Midbrain (tissue), 1 donor: ENCODE data around the gene NCOA1.
A peak's percentile ranks its signal among the peaks of the same experiment; 100 is the strongest.
"Not testable (repeated sequence)": the region's sequence is repeated elsewhere in the genome, so short reads cannot be mapped to it uniquely, and the experiment has no call there.

Experiments used
- DNase-seq: peaks from one replicate; lab custom pipeline; 2025; lab: John Stamatoyannopoulos, UW

Gene NCOA1

DNA sequence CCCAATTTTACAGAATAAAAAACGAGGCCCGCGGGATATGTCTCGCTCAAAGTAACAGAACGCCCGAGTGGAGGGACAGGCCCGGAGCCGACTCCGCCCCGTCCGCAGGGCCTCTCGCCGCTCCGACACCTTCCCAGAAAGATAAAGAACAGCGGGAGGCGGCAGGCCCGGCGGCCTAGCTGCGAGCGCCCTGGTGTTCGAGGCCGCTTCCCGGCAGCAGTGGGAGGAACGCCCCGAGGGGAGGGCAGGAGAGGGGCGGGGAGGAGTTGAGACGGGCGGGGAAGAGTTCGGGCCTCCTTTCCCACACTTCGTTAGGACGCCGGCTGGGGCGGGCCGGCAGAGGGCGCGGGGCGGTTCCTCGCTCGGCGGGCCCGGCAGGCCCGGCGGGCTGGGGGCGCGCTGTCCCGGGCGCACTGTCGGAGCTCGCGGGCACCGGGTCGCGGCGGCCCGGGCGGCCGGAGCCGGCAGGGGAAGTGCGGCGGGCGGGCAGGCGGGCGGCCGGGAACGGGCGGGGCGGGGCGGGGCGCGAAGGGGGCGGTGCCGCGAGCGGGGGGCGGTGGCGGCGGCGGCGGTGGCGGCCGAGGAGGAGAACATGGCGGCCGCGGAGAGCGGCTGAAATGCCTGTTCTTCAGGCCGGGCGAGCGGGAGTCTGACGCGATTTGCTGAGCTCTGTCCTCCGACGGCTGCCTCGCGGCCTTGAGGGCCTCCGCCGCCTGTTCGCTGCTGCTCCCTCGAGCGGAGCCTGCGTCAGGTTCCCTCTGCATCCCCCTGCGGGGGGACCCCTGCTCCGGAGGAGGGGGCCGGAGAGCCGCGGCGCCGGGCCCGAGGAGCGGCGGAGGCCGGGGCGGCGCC, at the start of gene NCOA1:
Gene NCOA1 (plus strand): TSS at position 565 of the 852 bp plus-strand sequence. CDS start 167,424 bp downstream, outside the sequence.
- peak; percentile 77 for DNase-seq

DNA sequence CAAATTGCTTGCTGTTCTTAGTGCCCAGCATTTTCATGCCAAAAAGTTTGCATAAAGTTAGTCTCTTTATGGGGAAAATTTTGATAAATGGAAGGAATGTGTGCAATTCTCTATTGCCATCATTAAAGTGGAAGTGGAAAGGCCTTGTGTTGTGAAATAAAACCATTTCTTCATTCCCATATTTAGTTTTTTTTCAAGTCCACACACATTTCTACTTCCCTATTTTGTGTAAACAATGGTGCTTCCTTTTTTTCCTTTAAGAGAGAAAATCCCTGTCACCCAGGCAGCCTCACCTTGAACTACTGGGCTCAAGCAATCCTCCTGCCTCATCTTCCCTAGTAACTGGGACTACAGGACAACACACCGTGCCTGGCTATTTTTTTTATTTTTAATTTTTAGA, 42.3 kb upstream of the NCOA1 start:
- DNase-seq = no peak

GRCh38 chr2:24449344-24449743, 41.7 kb upstream of the NCOA1 start:
- DNase-seq = no peak

DNA sequence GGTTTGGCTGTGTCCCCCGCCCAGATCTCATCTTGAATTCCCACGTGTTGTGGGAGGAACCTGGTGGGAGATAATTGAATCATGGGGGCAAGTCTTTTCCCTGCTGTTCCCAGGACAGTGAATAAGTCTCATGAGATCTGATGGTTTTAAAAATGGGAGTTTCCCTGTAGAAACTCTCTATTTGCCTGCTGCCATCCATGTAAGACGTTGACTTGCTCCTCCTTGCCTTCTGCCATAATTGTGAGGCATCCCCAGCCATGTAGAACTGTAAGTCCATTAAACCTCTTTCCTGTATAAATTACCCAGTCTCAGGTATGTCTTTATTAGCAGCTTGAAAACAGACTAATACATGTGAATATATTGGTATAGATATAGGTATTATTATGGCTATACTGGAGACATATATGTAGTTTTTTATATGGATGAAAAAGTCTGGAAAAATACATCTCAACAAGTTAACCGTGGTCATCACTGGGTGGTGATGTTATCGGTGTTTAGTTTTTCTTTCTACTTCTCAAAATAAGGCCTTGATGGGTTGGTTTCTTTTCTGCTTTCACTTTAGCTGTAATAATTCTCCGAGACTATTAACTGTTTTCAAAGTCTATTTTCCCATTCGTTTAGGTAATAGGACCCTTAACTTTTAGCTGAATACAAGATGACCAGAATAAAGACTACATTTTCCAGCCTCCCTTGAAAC, 39.1 kb upstream of the NCOA1 start:
- no peak for DNase-seq

- DNase-seq = no peak
Measured at GRCh38 chr2:24452502-24452885, 38.6 kb upstream of the NCOA1 start.

- DNase-seq = no peak
Measured at GRCh38 chr2:24453379-24454073, 37.5 kb upstream of the NCOA1 start.

- peak; percentile 12 for DNase-seq
Measured at GRCh38 chr2:24454294-24454693, 36.8 kb upstream of the NCOA1 start.

DNA sequence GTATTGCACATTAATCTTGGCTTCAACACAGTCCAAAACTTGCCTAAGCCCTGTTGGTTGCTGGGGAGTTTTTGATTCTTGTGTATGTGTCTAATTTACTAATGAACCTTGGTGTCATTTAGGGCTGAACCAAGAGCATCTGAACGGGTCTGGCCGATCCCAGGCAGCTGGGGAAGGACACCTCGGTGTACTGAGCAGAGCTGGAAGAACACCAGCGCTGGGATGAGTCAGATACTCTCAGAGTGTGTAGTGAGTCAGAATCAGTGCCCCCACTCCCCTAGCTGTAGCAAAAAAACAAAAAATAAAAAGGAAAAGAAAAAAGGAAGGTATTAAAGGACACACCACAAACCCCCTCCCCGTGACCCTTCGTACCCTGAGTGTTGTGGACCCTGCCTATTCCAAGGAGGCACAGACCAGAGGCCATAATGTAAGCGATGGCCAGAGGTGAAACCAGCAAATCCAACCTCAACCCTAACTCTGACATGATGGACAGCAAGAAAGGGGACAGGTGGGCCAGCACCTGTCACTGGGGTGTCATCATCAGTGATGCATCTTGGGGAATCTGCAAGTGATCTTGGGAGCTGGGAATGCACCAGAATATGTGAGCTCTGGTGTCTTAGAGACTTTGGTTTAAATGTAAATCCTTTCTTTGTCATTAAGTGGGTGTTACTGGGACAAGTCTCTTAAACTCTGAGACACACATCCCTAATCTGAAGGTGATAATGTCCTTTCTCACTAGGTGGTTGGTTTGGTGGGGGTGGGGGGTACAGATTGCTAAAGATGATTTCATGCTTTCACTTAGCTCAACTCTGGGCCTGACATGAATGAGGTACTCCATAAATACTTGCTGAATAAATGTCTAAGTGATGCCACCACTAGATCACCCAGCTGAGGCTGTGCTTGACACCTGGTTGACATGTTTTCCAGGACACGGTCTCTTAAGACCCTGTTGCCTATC, 34.2 kb upstream of the NCOA1 start:
- no peak for DNase-seq

GRCh38 chr2:24457696-24458386, 33.2 kb upstream of the NCOA1 start:
- DNase-seq = no peak

DNA sequence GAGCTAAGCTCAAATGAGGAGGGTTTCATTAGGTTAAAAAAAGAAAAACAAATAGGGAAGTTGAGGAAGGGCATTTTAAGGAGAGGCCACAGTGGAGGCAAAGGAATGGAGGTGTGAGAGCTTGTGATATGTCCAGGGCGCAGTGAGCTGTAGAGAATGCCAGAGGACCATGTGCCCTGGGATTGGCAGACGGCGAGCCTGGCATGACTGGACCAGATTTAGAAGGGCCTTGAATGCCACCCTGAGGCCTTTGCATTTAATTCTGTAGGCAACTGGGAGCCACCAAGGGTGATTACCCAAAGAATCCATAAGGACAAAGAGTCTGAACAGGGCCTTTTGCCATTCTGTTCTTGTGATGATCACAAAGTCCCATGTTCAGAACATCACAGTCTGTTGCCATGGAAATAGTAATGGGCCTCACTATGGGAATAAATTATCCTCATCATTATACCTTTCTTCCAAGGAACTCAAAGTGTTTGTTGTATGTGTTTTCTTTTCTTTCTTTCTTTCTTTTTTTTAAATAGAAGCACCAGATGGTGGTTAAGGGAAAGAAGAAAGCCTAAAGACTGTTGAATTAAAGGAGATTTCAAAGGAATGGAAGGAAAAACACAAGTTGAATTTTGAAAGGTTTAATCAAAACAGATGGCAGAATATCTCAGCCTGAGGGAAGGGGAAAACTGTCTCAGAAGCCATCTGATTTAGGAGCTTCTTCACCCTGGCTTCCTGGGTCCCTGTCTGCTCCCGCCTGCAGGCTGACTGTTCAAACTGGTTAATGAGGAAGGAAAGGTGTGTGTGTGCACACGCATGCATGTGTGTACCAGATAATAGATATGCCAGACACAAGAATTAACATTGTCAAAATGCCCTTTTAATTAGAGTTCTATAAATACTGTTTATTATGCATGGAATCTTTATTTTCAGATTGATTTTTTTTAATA, 31.6 kb upstream of the NCOA1 start:
- DNase-seq = no peak

- DNase-seq = no peak
Measured at GRCh38 chr2:24461685-24462084, 29.4 kb upstream of the NCOA1 start.

- DNase-seq = no peak
Measured at GRCh38 chr2:24463271-24463670, 27.8 kb upstream of the NCOA1 start.

DNA sequence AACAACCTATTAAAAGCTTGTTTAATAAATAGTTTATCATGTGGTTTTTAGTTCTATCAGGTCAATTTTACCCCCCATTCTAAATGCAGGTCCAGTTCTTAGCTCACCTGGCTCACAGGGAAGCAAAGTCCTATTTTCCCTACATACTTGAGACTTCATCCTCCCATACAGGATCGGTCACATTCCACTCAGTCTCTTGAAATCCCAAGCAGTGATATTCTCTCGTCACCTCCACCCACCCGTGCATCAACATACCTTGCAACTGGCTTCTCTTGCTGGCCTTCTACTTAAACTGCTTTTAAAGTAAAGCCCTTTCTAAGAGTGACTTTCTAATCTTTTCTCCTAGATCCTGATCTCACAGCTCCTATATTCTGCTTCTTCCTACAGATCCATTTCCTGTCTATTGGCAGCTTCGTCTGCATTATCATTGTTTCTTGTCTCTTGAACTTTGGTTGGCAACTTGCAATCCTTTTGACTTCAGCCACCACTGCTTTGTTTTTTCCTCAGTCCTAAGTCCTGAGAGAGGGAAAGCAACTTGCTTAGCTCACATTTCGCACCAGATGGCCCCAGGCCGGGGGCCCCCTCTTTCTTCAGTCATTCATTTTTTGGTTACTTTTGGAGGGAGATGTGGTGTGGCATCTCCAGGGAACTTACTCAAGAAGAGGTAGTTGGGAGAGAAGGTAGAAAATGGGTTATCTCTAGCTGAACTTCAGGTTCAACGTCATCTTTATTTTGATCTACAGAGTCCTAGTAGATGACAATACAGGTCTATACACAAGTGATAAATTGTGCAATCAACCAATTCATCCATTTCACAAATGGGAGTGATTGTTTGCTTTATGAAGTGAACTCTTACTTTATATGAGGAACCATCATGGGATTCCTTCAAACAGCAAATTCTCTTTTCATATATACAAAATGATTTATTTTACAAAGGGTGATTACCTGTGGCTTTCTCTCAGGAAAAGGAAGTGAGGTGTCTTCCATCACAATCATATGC, 23.9 kb upstream of the NCOA1 start:
- DNase-seq = no peak

DNA sequence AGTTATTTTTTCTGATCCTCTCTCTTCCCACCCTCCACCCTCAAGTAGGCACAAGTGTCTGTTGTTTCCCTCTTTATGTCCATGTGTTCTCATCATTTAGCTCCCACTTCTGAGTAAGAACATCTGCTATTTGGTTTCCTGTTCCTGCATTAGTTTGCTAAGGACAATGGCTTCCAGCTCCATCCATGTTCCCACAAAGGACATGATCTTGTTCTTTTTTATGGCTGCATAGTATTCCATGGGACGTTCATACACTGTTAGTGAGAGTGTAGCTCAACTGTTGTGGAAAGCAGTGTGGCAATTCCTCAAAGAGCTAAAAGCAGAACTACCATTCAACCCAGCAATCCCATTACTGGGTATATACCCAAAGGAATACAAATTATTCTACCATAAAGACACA, 22.6 kb upstream of the NCOA1 start:
- not testable (repeated sequence) for DNase-seq

DNA sequence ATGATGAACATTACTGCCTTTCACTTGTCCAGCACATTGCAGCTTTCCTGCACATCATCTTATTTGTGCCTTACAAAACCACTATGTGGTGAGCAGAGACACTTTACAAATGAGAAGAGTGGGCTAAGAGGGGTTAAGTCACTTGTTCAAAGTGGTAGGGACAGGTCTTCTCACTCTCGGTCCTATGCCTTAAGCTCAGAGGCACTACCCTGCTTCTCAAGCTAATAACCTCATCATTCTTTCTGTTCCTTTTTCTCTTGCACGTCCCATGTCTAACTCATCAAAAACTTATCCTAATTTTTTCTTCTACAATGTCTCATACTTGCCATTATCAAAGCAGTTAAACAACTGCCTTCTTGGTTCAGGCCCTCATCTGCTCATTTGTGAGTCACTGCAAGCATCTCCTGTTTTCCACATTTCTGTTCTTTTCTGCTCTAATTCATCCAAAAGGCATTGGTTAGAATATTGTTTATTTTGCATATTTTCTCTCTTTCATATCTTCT, 21.9 kb upstream of the NCOA1 start:
- no peak for DNase-seq

DNA sequence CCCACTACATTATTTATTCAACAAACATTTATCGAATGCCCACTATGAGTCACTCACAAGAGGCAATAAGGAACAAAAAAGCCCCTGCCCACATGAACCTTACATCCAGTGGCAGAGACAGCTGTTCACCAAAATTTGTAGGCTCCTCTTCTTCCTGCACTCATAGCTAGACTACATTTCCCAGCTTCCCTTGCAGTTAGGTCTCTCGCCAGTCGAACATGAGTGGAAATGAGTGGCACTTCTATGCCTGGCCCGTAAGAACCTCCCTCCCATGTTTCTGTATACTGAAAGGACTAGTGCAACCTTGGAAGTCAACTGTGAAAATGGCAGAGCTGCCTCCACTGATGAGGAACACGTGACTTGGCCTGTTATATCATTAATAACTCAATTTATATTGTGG, 19.4 kb upstream of the NCOA1 start:
- DNase-seq = no peak

- DNase-seq = no peak
Measured at GRCh38 chr2:24472416-24472815, 18.6 kb upstream of the NCOA1 start.

GRCh38 chr2:24473626-24474025, 17.4 kb upstream of the NCOA1 start:
- DNase-seq = no peak
